Nephron progenitor cell (in vitro differentiated cells): ENCODE measurements around the gene PHTF2.
A peak's percentile ranks its signal among the peaks of the same experiment; 100 is the strongest.

Source experiments
- DNase-seq: peaks from one replicate; pipeline ENCODE4 v3.0.0; 2021
- H3K27ac Mint-ChIP-seq: 2 replicates; pipeline ENCODE4 v1.8.0; 2021; ENCODE audit warnings: mild to moderate bottlenecking, moderate library complexity, mixed read lengths
- H3K27me3 Mint-ChIP-seq: 2 replicates; pipeline ENCODE4 v1.8.0; 2021; ENCODE audit warnings: mild to moderate bottlenecking, low read depth, mixed read lengths; ENCODE audit not compliant: poor library complexity
- H3K36me3 Mint-ChIP-seq: 2 replicates; pipeline ENCODE4 v1.8.0; 2021; ENCODE audit warnings: low read depth, mixed read lengths
- H3K4me1 Mint-ChIP-seq: 2 replicates; pipeline ENCODE4 v1.8.0; 2021; ENCODE audit warnings: mixed read lengths
- H3K4me3 Mint-ChIP-seq: 2 replicates; pipeline ENCODE4 v1.8.0; 2021; ENCODE audit warnings: mild to moderate bottlenecking, moderate library complexity, mixed read lengths
- H3K9me3 Mint-ChIP-seq: 2 replicates; pipeline ENCODE4 v1.8.0; 2021; ENCODE audit warnings: mild to moderate bottlenecking, moderate library complexity, mixed read lengths
- CTCF ChIP-seq: fragments of 200-600 bp; sonication (generic); IDR thresholded peaks from 2 replicates; pipeline ENCODE4 v1.5.0; 2021; ENCODE audit warnings: antibody characterized with exemption

Gene PHTF2

GRCh38 chr7:77794000-77794399 is 4.6 kb upstream of the PHTF2 start:
- TF ChIP-seq CTCF = no peak
- DNase-seq = no peak
- Mint-ChIP-seq H3K9me3 (no peaks in the 10 kb centered on the region), H3K4me3 (no peak overlapping the region), H3K27me3 (no peaks in the 10 kb centered on the region), H3K4me1 (peaks cover 32% of the 10 kb centered on the region), H3K27ac (no peak overlapping the region), H3K36me3 (peaks cover 16% of the 10 kb centered on the region)

- H3K36me3 Mint-ChIP-seq = peaks cover 16% of the 10 kb centered on the region
- peaks cover 43% of the 10 kb centered on the region for H3K4me1 Mint-ChIP-seq
- H3K4me3 Mint-ChIP-seq = peak overlapping the region; percentile 76
- no peak for TF ChIP-seq CTCF
- no peak for DNase-seq
- H3K9me3 Mint-ChIP-seq = no peaks in the 10 kb centered on the region
- H3K27me3 Mint-ChIP-seq = no peaks in the 10 kb centered on the region
- no peak overlapping the region for H3K27ac Mint-ChIP-seq
Observed at GRCh38 chr7:77796109-77796508, 2.5 kb upstream of the PHTF2 start.

- peaks cover 43% of the 10 kb centered on the region for H3K4me1 Mint-ChIP-seq
- no peak overlapping the region for H3K27ac Mint-ChIP-seq
- H3K27me3 Mint-ChIP-seq = no peaks in the 10 kb centered on the region
- H3K4me3 Mint-ChIP-seq = peak overlapping the region; percentile 96
- peaks cover 16% of the 10 kb centered on the region for H3K36me3 Mint-ChIP-seq
- H3K9me3 Mint-ChIP-seq = no peaks in the 10 kb centered on the region
- no peak for DNase-seq
- TF ChIP-seq CTCF = no peak
Observed at GRCh38 chr7:77796960-77797359, 1.6 kb upstream of the PHTF2 start.

GRCh38 chr7:77797734-77798393 is 709 bp upstream of the PHTF2 start:
- Mint-ChIP-seq H3K9me3 (no peaks in the 10 kb centered on the region), H3K27me3 (no peaks in the 10 kb centered on the region), H3K36me3 (peaks cover 16% of the 10 kb centered on the region), H3K4me3 (peak overlapping the region; percentile 96), H3K27ac (peak overlapping the region; percentile 97), H3K4me1 (peaks cover 43% of the 10 kb centered on the region)
- TF ChIP-seq CTCF = no peak
- peak; percentile 63 for DNase-seq

- no peak for TF ChIP-seq CTCF
- Mint-ChIP-seq H3K27ac (peak overlapping the region; percentile 99), H3K4me1 (peaks cover 36% of the 10 kb centered on the region), H3K36me3 (peaks cover 19% of the 10 kb centered on the region), H3K27me3 (no peaks in the 10 kb centered on the region), H3K9me3 (peaks cover 4% of the 10 kb centered on the region), H3K4me3 (peak overlapping the region; percentile 96)
- DNase-seq = peak; percentile 76
Observed at GRCh38 chr7:77799078-77799964, 748 bp downstream of the PHTF2 start.
